ENCODE data around the gene FUBP3.
A peak's percentile ranks its signal among the peaks of the same experiment; 100 is the strongest.

The FUBP3 gene

DNA sequence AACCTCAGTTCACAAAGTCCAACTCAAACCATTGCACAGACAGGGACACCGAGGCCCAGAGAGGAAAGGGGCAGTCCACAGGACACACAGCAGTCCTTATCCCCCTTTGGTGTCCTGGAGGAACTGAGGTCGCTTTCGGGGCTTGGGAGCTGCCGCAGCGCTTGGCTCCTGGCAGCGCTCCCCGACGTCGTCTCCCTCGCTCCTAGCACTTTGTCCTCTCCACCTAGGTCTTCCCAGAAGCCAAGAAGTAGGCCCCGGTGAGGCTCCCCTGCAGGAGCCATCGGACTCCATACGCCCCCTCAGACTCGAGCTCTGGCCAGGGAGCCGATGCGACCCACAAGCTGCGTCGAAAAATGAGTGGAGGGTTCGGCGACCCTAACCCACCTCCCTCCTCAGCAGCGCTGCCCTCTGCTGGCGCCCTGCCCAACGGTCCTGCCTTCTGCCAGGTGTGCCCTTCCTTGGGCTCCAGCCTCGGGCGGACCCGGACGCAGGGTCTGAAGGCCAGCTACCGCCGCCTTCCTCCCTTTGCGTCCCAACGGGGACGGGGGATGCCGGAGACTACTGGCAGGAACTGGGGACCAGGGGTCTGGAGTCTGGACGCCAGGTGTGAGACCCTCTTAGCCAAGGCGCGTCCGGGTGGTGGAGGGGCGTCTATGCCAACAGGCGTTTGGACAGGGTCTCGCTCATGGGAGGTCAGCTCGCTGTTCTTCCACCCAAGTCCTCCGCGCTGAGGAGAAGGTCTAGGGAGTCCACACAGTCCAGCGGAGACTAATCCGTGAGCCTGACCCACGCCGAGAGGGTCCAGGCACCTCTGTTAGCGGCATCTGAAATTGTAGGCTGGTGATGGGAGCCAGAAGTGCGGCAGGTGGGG lies 83.0 kb downstream of the FUBP3 start:
- no peak for DNase-seq (ENCODE audit: low read depth)

DNA sequence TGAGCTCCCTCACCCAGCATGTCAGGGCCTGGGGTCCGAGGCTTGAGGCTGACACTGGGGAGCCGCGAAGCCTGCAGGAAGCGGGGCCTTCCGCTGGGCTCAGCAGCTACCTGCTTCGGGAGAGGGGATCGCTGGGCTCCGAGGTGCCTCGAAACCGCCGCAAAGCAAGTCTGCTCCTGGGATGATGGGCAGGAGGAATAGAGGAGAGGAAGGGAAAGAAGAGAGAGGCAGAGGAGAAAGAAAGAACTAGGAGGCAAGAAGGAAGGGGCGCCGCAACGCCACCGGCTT lies 83.5 kb downstream of the FUBP3 start:
- no peak for DNase-seq (ENCODE audit: low read depth)

DNA sequence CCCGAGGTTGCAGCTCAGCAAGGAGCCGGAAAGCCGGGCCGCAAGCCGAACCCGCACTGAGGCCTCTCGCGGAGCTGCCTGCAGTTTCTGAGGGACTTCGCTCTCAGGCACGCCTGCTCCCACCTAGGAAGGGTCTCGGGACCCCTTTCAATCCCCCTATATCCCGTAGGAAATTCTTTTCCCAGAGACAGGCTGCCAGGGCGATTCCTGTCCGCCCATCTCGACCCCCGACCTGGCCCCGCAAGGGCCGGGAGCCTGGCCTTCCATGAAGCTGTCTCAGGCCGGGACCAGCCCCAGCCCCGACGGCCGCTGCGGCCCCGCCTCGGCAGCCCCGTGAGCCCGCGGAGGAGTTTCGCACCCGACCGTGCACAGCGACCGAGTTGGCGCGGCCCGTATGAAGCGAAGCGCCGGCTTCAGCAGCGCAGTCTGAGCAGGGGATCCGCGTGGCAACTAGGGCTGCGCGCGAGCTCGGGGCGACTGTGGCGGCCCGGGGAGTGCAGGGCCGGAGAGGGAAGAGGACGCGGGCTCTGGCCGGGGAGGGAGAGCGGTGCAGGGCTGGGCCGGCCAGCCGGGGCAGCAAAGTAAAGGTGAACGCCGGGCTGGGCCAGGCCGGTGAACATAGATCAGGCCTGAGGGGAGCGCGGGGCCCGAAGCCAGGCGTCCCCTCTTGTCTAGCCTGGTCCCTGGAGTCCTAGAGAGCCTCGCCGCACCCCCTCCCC lies 84.0 kb downstream of the FUBP3 start:
- DNase-seq (ENCODE audit: low read depth): no peak

DNA sequence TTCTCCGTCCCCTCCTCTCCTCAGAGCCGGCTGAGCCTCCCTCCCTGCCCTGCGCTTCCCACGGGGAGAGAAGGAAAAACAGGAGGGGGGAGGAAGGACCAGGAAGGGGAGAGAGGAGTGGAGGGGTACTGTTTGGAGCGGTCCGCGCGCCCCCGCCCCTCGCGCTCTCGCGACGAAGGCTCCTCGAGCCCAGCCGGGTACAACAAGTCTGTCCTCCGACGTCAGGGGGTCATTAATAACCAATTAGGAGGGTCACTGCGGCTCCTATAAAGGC lies 84.5 kb downstream of the FUBP3 start:
- no peak for DNase-seq (ENCODE audit: low read depth)

DNA sequence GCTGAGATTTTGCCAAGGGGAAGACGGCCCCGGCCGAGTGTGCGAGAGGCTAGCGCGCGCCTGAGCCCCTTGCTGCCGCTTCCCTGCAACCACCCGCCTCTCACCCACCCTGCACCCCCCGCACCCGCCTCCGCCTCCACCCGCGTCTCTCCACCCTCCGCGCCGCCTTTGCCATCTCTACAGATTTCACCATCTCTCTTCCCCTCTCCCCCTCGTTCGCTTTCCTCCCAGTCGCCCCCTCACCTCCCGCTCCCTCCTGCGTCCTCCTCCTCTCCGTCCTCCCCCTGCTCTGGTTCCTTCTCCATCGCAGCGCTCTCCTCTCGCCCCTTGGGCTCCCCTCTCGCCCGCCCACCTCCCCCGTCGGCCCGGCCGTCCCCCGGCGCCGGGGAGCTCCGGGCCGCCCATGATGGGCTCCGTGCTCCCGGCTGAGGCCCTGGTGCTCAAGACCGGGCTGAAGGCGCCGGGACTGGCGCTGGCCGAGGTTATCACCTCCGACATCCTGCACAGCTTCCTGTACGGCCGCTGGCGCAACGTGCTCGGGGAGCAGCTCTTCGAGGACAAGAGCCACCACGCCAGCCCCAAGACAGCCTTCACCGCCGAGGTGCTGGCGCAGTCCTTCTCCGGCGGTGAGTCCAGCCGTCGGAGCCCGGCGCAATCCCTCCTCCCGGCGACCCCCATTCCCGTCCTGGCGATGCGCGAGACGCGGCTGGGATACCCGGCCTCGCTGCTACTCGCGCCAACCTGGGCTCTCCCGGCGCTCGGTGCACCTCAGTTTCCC lies 85.1 kb downstream of the FUBP3 start, which contains the start of gene PRDM12:
TSS of gene PRDM12 (plus strand) at position 344 of the 778 bp plus-strand sequence. CDS start at position 404, 60 bp downstream.
- DNase-seq (ENCODE audit: low read depth): no peak

DNA sequence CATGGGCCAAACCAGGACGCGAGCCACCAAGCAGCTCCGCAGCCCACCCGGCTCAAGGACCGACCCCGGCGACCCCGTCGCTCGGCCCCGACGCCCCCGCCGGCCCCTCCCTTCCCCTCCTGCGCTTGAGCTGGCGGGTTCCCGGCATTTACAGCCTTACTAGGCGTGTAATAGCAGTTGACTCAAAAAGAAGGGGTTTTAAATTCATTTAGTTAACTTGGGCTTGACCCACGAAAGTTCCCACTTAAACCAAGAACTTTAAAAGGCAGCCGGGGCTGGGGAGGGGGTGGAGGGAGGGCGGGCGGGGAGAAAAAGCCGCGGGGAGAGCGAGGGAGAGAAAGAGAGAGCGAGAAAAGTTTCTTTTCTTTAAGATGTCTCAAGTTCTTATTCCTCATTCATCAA lies 85.7 kb downstream of the FUBP3 start:
- no peak for DNase-seq (ENCODE audit: low read depth)

DNA sequence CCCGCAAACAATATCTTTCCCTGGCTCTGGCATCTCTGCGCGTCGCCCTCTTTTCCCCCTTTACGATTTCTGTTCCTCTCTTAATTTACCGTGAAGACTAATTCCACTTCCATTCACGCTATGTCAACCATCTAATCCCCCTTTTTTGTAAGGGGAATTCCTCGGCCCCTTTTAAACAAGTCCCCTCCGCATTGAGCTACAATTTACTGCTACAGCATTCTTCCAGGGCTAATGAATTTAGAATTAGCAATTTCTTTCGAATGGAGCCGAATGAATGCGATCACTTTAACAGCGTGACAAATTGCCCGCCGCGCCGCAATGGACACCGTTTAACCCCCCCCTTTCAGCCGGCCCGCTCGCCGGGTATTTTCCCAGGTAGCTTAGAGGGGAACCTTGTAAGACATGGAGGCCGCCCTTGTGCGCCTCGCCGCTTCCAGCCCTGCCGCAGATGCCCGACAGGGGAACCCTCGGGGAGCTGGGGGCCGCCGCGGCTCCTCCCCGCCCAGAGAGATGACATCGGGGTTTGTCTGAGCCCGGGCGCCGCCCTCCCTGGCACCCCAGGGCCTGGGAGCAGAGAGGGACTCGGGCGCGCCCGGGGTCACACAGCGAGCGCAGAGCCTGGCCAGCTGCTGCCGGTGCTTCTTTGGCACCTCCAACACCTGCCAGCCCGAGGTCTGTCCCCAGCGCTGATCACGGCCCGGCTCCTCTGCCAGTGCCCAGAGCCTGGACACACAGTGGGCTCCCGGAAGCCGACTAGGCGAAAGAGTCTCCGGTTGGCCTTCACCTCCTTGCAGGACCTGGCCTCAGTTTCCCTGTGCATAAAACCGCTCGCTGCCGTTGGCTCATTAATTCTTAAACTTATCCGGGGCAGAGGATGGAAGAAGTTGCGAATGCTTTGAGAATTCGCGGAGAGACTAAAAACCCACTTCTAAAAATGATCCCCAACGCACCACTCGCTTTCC lies 86.3 kb downstream of the FUBP3 start:
- no peak for DNase-seq (ENCODE audit: low read depth)

DNA sequence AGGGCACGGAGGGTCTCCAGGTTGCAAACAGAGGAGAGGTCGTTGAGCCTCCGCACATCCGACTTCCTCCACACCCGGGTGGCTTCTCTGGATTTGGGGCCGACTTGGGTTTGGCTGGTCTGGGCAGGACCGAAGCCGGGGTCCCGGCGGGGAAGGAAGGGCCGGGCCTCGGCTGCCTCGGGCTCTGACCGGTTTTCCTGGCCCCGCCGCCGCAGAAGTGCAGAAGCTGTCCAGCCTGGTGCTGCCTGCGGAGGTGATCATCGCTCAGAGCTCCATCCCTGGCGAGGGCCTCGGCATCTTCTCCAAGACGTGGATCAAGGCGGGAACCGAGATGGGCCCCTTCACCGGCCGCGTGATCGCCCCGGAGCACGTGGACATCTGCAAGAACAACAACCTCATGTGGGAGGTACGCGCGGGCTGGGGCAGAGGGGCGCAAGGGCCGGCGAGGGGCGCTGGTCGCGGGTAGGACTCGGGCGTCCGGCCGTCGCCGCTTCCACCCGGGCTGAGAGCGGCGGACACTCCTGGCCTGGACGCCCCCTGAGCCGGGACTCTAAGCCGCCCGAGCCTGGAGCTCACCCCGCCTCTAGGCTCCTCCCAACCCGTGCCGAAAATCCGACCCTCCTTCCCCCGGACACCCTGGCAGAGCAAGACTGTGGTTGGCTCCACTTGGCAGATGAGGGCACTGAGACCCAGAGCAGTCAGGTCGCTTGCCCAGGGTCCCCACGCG lies 87.2 kb downstream of the FUBP3 start:
- no peak for DNase-seq (ENCODE audit: low read depth)

DNA sequence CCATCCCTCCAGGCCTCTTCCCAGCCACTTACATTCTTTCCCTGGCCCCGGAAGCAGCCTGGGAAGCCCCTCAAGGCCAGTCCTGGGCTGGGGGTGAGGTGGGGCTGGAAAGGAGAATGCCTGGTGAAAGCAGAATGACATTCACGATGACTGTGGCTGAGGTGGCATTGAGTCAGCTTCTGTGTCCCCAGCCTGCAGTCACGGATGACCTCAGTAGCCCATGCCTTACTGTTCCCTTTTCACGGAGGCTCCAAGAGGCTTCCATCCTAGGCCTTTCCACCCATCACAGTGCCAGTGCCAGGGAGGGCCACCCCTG lies 87.7 kb downstream of the FUBP3 start:
- no peak for DNase-seq (ENCODE audit: low read depth)

DNA sequence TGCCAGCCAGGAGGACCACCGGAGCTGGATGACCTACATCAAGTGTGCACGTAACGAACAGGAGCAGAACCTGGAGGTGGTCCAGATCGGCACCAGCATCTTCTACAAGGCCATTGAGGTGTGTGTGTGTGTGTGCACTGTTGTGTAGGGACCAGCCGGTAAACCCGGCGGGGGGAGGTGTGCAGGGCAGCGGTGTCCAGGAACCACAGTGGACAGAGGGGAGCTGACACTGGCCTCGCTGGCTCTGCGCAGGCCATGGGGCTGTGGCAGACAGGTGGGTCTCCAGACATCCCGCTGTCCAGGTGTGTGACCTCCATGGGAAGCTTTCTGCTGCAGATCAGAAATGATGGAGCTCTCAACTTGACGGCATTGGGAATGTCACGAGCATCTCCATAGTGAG lies 88.8 kb downstream of the FUBP3 start:
- DNase-seq (ENCODE audit: low read depth): no peak

DNA sequence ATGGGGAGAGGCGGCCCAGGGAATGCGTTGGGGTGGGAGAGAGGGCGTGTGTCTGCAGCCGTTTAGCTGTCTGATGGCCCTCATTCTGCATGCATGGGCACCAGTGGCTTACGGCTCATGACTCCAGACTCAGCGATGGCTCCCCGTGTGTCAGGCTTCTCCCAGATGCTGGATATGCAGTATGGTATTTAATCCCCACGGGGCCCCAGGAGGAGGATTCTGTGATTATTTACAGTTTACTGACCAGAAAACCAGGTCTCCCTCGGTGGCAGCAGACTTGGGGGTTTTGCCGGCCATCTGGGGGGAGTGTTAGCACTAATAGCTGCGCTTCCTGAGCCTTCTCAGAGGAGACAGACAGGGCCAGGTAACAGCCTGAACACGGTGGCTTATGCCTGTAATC lies 89.3 kb downstream of the FUBP3 start:
- DNase-seq (ENCODE audit: low read depth): no peak

DNA sequence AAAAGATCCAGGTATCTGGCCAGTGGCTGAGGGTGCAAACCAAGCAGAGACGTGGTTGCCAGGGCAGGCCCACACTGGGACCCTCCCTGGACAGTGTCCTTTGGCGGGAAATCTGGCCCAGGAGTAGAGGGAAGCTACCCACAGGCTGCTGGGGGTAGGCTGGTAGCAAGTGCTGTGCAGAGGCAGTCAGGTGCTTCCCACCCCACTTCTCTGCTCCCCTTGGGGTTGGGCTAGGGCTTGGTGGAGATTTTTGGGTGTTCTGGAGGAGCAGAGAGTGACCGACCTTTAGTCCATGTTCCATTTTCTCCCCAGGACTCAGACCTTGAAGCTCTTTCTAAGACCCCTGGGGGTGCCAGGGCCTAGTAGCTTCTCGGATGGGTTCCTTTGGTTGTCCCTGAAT lies 90.6 kb downstream of the FUBP3 start:
- no peak for DNase-seq (ENCODE audit: low read depth)

DNA sequence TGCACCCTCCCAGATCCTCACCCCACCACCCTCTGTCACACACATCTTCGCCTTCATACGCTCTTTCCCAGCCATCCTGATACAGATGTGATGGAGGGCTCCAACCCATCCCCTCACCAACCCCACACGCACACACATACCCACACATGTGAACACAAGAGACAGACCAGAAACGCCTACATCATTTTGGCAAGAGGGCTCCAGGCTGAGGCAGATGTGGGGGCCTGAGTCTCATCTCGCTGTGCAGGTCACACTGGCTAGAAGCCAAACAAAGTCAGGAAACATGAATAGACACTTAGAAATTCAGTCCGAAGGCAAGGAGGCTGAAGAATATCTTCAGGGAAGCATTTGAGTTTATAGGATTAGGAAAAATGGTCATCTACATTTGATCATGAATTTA lies 91.3 kb downstream of the FUBP3 start:
- DNase-seq (ENCODE audit: low read depth): no peak

DNA sequence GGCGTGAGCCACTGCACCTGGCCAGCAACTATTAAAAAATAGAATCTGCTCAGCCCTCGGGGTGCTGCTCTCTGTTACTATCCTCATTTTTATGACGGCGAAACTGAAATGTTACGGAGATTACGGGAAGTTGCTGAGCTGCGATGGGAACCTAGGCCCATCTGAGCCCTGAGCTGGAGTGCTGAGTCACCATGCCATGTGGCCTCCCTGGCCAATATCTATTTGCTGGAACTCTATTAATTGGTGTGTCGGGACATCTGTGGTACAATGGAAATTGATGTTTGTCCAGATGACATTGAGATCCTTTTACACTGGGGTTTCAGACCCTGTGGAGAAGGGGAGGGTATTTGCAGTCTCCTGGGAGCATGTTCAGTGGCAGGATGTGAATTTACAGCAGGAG lies 93.1 kb downstream of the FUBP3 start:
- no peak for DNase-seq (ENCODE audit: low read depth)

DNA sequence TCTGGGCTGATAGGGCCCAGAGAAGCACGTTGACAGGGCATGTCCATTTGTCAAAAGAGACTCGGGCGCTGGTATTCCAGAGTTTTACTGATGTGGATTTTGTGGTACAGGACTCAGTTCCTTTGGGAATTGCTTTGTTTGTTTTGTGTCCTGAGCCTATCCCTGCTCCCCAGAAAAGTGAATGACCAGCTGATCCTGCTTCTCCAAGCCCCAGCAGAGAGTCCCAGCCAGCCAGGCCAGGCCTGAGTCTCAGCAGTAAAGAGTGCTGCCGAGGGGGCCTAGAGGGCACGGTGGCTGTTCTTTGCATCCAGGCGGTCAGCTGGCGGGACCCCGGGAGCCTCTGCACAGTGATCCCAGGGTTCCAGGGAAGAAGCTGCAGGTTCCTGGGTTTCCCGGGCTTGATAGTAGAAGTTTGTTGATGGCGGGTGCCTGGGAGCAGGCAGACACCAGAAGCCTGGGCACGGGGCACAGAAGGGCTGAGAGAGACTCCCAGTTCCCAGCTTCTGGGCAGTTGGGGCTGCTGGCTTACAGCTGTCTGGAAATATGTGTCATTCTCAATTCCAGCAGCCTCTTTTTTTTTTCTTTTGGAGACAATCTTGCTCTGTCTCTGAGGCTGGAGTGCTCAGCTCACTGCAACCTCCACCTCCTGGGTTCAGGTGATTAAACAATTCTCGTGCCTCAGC lies 93.7 kb downstream of the FUBP3 start:
- DNase-seq (ENCODE audit: low read depth): no peak

DNA sequence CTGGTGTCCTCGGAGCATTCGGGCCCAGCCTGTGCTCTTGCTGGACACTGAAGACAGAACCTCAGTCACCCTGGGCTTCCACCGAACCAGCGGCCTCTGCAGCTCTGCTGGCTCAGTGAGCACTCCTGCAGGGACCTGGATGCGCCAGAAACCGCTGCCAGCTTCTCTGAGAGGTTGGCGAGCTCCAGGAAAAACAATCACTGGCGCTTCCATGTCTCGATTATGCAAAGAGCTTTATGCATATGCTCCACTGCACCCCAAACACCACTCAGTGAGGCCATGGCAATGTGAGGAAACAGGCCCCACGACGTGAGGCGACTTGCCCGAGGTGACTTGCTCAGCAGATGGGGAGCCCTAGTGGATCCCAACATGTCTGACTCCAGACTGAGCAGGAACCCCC lies 96.0 kb downstream of the FUBP3 start:
- no peak for DNase-seq (ENCODE audit: low read depth)

DNA sequence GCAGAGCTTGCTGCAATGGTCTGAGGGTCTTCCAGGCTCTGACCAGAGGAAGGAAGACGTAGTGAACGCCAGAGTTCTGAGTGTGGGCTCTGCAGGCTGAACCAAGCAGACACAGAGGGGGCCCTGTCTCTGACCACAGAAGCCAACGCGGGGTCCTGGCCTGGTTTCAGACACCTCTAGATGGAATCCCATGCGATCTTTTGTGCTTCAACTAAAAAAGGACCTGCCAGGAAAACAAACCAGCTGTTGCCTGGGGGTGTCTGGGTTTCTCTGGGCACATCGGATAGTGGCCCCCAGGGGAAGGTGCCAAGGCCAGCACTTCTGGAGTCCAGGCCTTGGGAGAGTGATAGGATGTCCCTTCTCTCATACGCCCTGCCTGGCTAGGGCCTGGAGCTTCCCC lies 97.9 kb downstream of the FUBP3 start:
- DNase-seq (ENCODE audit: low read depth): no peak

DNA sequence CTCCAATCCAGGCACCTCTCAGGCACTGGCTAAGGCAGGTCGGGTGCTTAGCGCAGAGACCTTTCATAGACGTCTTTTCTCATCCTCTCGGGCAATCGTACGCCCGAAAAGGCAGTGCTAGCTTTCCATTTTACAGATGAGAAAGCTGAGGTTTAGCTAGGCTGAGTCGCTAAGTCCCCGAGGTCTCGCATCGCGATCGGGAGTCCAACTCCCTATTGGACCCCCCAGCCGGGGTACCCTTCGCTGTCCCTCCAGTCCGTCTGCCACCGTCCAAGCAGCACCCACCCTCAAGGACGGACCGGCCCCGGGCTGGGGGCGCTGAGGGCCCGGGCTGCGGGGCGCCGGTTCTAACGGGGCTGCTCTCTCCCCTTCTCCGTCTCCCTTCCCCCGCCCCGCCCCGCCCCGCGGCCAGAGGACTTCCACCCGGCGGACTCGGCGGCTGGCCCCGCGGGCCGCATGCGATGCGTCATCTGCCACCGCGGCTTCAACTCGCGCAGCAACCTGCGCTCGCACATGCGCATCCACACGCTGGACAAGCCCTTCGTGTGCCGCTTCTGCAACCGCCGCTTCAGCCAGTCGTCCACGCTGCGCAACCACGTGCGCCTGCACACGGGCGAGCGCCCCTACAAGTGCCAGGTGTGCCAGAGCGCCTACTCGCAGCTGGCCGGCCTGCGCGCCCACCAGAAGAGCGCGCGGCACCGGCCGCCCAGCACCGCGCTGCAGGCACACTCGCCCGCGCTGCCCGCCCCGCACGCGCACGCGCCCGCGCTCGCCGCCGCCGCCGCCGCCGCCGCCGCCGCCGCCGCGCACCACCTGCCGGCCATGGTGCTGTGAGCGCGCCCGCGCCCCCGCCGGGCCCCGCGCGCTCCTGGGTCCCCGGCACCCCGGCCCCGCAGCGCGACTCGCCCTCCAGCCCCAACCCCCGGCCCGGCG lies 101.7 kb downstream of the FUBP3 start:
- peak; percentile 72 for DNase-seq (ENCODE audit: low read depth)

DNA sequence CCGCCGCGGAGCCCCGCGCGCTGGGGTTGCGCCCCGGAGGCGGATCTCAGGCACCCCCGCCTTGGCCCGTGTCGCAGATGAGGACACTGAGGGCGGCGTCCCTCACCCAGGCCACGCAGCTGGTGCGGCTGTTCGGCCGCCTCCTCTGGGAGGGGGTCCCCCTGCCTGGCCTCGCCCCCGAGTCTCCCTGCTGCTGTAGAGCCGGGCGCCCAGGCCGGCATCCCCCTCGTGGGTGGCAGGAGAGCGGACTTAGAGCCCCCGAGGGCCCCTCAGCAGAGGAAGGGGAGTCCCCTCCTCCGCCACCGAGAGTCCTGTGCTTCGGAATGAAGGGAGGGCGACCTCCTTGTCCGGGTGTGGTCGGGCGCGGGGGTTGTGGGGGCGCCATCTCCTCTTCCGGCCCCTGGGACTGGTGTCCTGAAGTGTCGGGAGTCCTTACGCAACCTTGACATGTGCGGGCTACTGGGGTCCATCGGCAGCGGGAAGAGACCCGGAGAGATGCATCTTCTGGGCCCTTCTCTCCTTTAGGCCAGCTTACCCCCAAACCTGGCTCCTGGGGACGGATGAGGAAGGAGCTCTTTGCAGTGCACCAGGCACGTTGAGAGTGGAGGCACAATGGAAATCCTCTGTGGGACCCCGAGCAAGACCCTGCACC lies 102.5 kb downstream of the FUBP3 start:
- no peak for DNase-seq (ENCODE audit: low read depth)
